Upper lobe of left lung (tissue), 6 donors: ENCODE results near the gene KCNIP1. TPM values are rescaled to one million over a fixed set of nuclear protein-coding genes. Genes with fewer than 3 reads are reported as not detected.

Experiments
- ATAC-seq, 2 donors: fragments of 200-7000 bp; cut with Tn5 transposase; one replicate each; pipeline ENCODE4 v1.9.1; 2022; ENCODE audit warnings: mild to moderate bottlenecking in 2 of 2, moderate library complexity in 2 of 2; ENCODE audit not compliant: low FRiP score in 2 of 2
- DNase-seq, 2 donors: peaks; one replicate each; pipeline ENCODE4 v3.0.0-alpha.2; 2019 to 2020
- H3K27ac ChIP-seq, 4 donors: fragments of 200-600 bp; sonication (generic); one replicate each; pipeline ENCODE4 v1.5.1; 2016 to 2019
- H3K27me3 ChIP-seq, 4 donors: fragments of 200-600 bp; sonication (generic); one replicate each; pipeline ENCODE4 v1.5.1; 2017 to 2019
- H3K36me3 ChIP-seq, 4 donors: fragments of 200-600 bp; sonication (generic); one replicate each; pipeline ENCODE4 v1.5.1; 2016 to 2019
- H3K4me1 ChIP-seq, 4 donors: fragments of 200-600 bp; sonication (generic); one replicate each; pipeline ENCODE4 v1.5.1; 2018 to 2019
- H3K4me3 ChIP-seq, 4 donors: fragments of 200-600 bp; sonication (generic); one replicate each; pipeline ENCODE4 v1.5.1; 2017 to 2019; ENCODE audit warnings: mild to moderate bottlenecking in 2 of 4, moderate library complexity in 1 of 4
- H3K9me3 ChIP-seq, 4 donors: fragments of 200-600 bp; sonication (generic); one replicate each; pipeline ENCODE4 v1.5.1; 2018 to 2019
- EP300 ChIP-seq, 4 donors: sonication (generic); formaldehyde crosslinking; IDR thresholded peaks; one replicate each; pipeline ENCODE4 v1.5.1; 2017; ENCODE audit warnings: antibody characterized with exemption in 4 of 4, control low read depth in 2 of 4
- POLR2A ChIP-seq, 4 donors: fragments of 450-650 bp; IDR thresholded peaks; one replicate each; pipeline ENCODE4 v1.5.1; 2016 to 2017; ENCODE audit warnings: antibody characterized with exemption in 4 of 4, mild to moderate bottlenecking in 2 of 4
- POLR2AphosphoS5 ChIP-seq, 2 donors: sonication (generic); formaldehyde crosslinking; IDR thresholded peaks; one replicate each; pipeline ENCODE4 v1.5.1; 2017; ENCODE audit warnings: antibody characterized with exemption in 2 of 2
- WGBS, 2 donors: methylation state at CpG; one replicate each; pipeline ENCODE4 v1.1.5; 2017 to 2018; 5-methylcytosine and 5-hydroxymethylcytosine counted together
- total RNA-seq, 6 donors: library from RNA; depleted of rRNA in 4 of 6; stranded (reverse); fragments of >200 nt in 4 of 6; gene quantifications; one replicate each; pipeline versions ENCODE4 v1.1.0 to v1.2.1, GENCODE V29; 2016 to 2021
- TF ChIP-seq, protein P1 (sequence below), 6 experiments: fragments of 450-650 bp in 4 of 6; fragments of 200-600 bp in 2 of 6; sonication (generic) in 2 of 6; IDR thresholded peaks; one replicate each; pipeline ENCODE4 v1.5.1; 2016 to 2019; ENCODE audit warnings: antibody characterized with exemption in 6 of 6
- donor health status: DM: no; HTN: no; CAD: no; lungs with moderate emphysema.
- donor health status: DM: no; HTN: yes; CAD: no; lungs with severe emphysema.

Gene KCNIP1
- total RNA-seq, 6 donors from 2014 or later = 1.9 to 3.3 (median 2.9) TPM; not detected in 1

GRCh38 chr5:170782438-170782837 is 278.6 kb downstream of the KCNIP1 start:
- 67 to 75% methylated on average over 6 of the region's 6 CpGs for WGBS, 2 donors
- ATAC-seq = peak in 1 of 2 donors; percentile 44

DNA sequence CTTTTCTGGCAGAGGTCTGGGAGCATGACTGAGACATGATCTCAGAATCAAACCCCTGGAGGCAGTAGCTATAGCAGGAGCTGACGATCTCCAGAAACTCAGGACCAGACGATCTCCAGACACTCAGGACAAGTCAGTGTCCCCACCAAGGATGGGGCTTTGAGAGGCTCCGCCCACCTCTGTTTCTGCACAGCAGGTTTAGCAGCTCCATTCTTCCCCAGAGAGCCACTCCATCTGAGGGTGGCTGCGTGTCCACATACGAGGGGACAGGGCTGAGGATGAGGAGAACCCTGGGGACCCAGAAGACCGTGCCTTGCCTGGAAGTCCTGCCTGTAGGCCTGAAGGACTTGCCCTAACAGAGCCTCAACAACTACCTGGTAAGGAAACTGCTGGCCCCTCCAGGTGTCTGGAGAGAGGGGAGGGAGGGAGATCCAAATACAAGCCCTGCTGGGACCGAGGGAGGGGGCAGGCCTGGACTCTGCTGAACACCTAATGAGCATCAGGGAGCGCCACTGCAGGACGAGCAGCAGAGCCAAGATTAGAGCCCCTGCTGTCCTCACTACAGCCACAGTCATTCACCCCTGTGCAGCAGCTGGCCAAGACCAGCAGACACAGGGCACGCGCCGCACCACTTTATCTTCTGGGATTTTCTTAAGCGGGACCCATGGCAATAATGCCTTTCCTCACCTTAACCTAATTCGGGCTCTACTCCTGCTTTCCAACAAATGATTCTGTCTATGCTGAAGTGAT is 279.9 kb downstream of the KCNIP1 start, which contains the start of gene GABRP:
GABRP (plus strand) TSS at position 228 of the 750 bp plus-strand sequence. CDS start 4,891 bp downstream, outside the sequence.
- TF ChIP-seq POLR2AphosphoS5 (IDR thresholded peaks at IDR 0.05) (no peak), EP300 (IDR thresholded peaks at IDR 0.05) (no peak), POLR2A (IDR thresholded peaks at IDR 0.05) (no peak)
- TF ChIP-seq, protein P1, sequence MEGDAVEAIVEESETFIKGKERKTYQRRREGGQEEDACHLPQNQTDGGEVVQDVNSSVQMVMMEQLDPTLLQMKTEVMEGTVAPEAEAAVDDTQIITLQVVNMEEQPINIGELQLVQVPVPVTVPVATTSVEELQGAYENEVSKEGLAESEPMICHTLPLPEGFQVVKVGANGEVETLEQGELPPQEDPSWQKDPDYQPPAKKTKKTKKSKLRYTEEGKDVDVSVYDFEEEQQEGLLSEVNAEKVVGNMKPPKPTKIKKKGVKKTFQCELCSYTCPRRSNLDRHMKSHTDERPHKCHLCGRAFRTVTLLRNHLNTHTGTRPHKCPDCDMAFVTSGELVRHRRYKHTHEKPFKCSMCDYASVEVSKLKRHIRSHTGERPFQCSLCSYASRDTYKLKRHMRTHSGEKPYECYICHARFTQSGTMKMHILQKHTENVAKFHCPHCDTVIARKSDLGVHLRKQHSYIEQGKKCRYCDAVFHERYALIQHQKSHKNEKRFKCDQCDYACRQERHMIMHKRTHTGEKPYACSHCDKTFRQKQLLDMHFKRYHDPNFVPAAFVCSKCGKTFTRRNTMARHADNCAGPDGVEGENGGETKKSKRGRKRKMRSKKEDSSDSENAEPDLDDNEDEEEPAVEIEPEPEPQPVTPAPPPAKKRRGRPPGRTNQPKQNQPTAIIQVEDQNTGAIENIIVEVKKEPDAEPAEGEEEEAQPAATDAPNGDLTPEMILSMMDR (IDR thresholded peaks at IDR 0.05) = no peak
- Histone ChIP-seq H3K27me3 (no peaks in the 10 kb centered on the region), H3K9me3 (no peaks in the 10 kb centered on the region), H3K4me1 (peaks cover 0 to 5% (median 3%) of the 10 kb centered on the region in 4 donors), H3K4me3 (no peak within 1 kb of the TSS), H3K36me3 (no peaks in the 10 kb centered on the region), H3K27ac (peak within 1 kb of the TSS in 1 of 4 donors; percentile 46)
- ATAC-seq = no peak
- WGBS, 2 donors = 87 to 95% methylated on average over 9 to 14 of the region's 14 CpGs
- no peak for DNase-seq

More at GRCh38 chr5:170782438-170782837, 278.6 kb downstream of the KCNIP1 start:
- TF ChIP-seq POLR2AphosphoS5 (IDR thresholded peaks at IDR 0.05) (no peak), EP300 (IDR thresholded peaks at IDR 0.05) (no peak), POLR2A (IDR thresholded peaks at IDR 0.05) (no peak)
- TF ChIP-seq, protein P1 (IDR thresholded peaks at IDR 0.05) = no peak
- Histone ChIP-seq H3K4me1 (peaks cover 0 to 5% (median 3%) of the 10 kb centered on the region in 4 donors), H3K27ac (peak overlapping the region in 1 of 4 donors; percentile 46), H3K27me3 (no peaks in the 10 kb centered on the region), H3K36me3 (no peaks in the 10 kb centered on the region), H3K4me3 (no peak overlapping the region), H3K9me3 (no peaks in the 10 kb centered on the region)
- no peak for DNase-seq

DNA sequence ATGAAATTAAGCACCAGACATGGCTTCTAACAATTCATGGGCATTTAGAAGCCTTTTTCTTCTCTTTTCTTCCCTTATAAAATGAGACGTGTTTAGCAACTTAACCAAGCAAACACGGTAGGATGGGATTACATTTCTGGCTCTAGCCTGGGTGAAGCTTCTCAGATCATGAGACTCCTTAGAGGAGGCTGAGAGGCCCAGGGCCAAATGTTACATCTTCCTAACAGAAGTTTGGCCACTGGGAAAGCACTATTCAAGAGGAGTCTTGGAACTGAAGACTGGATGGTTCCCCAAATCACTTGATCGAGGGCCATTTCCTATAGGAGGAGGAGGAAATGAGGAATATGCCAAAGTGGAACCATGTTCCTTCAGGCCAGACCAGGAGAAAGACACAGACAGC is 281.6 kb downstream of the KCNIP1 start:
- peaks cover 0 to 5% (median 5%) of the 10 kb centered on the region in 4 donors for H3K4me1 ChIP-seq
- no peak for DNase-seq
- no peak overlapping the region for H3K4me3 ChIP-seq
- H3K27me3 ChIP-seq = no peaks in the 10 kb centered on the region
- no peaks in the 10 kb centered on the region for H3K9me3 ChIP-seq
- no peaks in the 10 kb centered on the region for H3K36me3 ChIP-seq
- WGBS, 2 donors = 84% methylated on average over 3 of the region's 3 CpGs
- H3K27ac ChIP-seq = no peak overlapping the region
- TF ChIP-seq, protein P1 (IDR thresholded peaks at IDR 0.05) = no peak
- TF ChIP-seq EP300 (IDR thresholded peaks at IDR 0.05) (no peak), POLR2AphosphoS5 (IDR thresholded peaks at IDR 0.05) (no peak), POLR2A (IDR thresholded peaks at IDR 0.05) (no peak)
- no peak for ATAC-seq

Other genes with a start within 250 kb of the KCNIP1 start
- 100 to 1,000 TPM in 1 of 6 donors, 10 to 100 TPM in 5; 43.0 to 148 (median 68.6) TPM for gene LCP2, start 206.2 kb upstream of the KCNIP1 start, total RNA-seq
- gene KCNMB1, start 114.7 kb upstream of the KCNIP1 start, total RNA-seq = 1 to 10 TPM; 1.1 to 5.3 (median 2.0) TPM